Colonic mucosa (tissue), 4 donors: Measurements from ENCODE around the gene OLFML2B. TPM values are rescaled to one million over a fixed set of nuclear protein-coding genes. Genes with fewer than 3 reads are reported as not detected.
"Not testable (repeated sequence)": the region's sequence is repeated elsewhere in the genome, so short reads cannot be mapped to it uniquely, and the experiment has no call there.

Experiments
- DNase-seq: peaks from one replicate; pipeline ENCODE4 v3.0.0-alpha.2; 2020
- H3K27ac ChIP-seq: fragments of 200-600 bp; one replicate; pipeline ENCODE4 v1.8.0; 2021
- H3K27me3 ChIP-seq: fragments of 200-600 bp; one replicate; pipeline ENCODE4 v1.8.0; 2021
- H3K36me3 ChIP-seq: fragments of 200-600 bp; one replicate; pipeline ENCODE4 v1.8.0; 2021
- H3K4me1 ChIP-seq: fragments of 200-600 bp; one replicate; pipeline ENCODE4 v1.8.0; 2021; ENCODE audit warnings: mild to moderate bottlenecking
- H3K4me3 ChIP-seq: fragments of 200-600 bp; one replicate; pipeline ENCODE4 v1.8.0; 2021
- H3K9ac ChIP-seq, 2 donors: one replicate each; pipeline ENCODE4 v1.7.0; 2013; ENCODE audit warnings: control low read depth in 2 of 2, low read depth in 2 of 2, low read length in 2 of 2
- H3K9me3 ChIP-seq: fragments of 200-600 bp; one replicate; pipeline ENCODE4 v1.8.0; 2021
- CTCF ChIP-seq: fragments of 200-600 bp; IDR thresholded peaks from one replicate; pipeline ENCODE4 v1.8.0; 2022; ENCODE audit warnings: antibody characterized with exemption, mild to moderate bottlenecking
- intact Hi-C: fragments of 100-400 bp; cut with DNase I; formaldehyde crosslinking; loops from one replicate; pipeline ENCODE4 v1.14.1; 2022
- total RNA-seq, 2 donors: library from RNA; stranded (reverse); fragmentation: NEBNext Ultra II Directional in 1 of 2; extraction: Animal tissue kit (Norgen Biotek cat#: 25700) in 1 of 2; gene quantifications; one replicate each; pipeline ENCODE4 v1.2.1, GENCODE V29; 2021
- donor health status: healthy.
- donor health status: DM: no; HTN: no; CAD: no.
- donor health status: DM: no; HTN: no; CAD: no.

The OLFML2B gene
- total RNA-seq, 2 donors from 2014 or later, result 0.57 to 5.2 TPM

DNA sequence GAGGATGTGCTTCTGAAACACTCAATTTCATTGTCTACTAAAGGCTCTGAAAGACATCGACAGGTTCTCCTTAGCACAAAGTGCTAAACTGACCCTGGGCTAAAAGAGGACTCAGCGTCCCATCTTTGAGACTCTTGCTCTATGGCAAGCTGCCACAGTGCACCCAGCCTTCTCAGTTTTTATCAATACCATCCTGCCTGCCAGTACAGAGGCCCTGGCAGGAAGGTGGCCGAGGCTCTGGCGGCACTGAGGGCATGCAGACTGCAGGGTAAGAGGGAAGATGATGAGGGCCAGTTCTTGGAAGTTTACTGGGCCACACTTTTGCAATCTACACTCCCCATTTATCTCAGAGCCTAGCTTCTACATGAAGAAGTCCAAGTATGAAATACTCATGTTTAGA, 5.3 kb downstream of the OLFML2B start:
- Histone ChIP-seq H3K27ac (no peak overlapping the region), H3K9me3 (no peaks in the 10 kb centered on the region), H3K27me3 (no peaks in the 10 kb centered on the region), H3K4me3 (no peak overlapping the region), H3K4me1 (peaks cover 5% of the 10 kb centered on the region), H3K9ac (no peak overlapping the region), H3K36me3 (no peaks in the 10 kb centered on the region)
- intact Hi-C loops, result no loop called here
- no peak for TF ChIP-seq CTCF
- no peak for DNase-seq

DNA sequence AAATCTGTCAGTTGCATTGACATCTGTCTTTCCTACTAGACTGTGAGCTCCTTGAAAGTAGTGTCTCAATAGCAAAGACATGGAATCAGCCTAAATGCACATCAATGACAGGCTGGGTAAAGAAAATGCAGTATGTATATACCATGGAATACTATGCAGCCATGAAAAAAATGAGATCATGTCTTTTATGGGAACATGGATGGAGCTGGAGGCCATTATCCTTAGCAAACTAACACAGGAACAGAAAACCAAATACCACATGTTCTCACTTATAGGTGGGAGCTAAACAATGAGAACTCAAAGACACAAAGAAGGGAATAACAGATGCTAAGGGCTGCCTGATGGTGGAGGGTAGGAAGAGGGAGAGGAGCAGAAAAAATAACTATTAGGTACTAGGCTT, 5.9 kb downstream of the OLFML2B start:
- intact Hi-C loops, H3K36me3 ChIP-seq, H3K4me1 ChIP-seq, H3K9me3 ChIP-seq, H3K9ac ChIP-seq, H3K4me3 ChIP-seq, H3K27me3 ChIP-seq, H3K27ac ChIP-seq, DNase-seq: not testable (repeated sequence)

DNA sequence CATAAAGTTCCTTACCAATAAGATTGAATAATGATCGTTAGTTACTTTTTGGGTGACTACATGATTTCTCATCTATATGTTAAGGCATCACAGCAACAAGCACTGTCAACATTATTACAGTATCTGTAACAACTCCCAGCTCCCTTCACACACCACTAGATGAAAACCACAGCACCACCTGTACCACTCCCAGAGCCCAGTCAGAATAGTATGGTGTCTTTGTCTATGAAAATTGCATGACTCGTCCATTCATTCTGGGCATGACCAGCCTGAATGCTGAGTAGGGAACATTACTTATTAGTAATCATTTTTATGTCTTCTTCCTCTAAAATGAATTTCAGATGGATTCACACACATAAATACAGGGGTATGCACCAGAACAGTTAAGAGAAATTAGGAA, 7.0 kb downstream of the OLFML2B start:
- TF ChIP-seq CTCF, result no peak
- no peak for DNase-seq
- H3K4me3 ChIP-seq, result no peak overlapping the region
- H3K36me3 ChIP-seq, result no peaks in the 10 kb centered on the region
- H3K27me3 ChIP-seq, result no peaks in the 10 kb centered on the region
- H3K9me3 ChIP-seq, result no peaks in the 10 kb centered on the region
- no peaks in the 10 kb centered on the region for H3K4me1 ChIP-seq
- H3K27ac ChIP-seq, result no peak overlapping the region
- H3K9ac ChIP-seq, result no peak overlapping the region
- intact Hi-C loops, result no loop called here

- no peaks in the 10 kb centered on the region for H3K9me3 ChIP-seq
- no peaks in the 10 kb centered on the region for H3K4me1 ChIP-seq
- no peak overlapping the region for H3K27ac ChIP-seq
- intact Hi-C loops, result no loop called here
- TF ChIP-seq CTCF, result no peak
- no peak overlapping the region for H3K4me3 ChIP-seq
- no peak for DNase-seq
- H3K27me3 ChIP-seq, result no peaks in the 10 kb centered on the region
- no peaks in the 10 kb centered on the region for H3K36me3 ChIP-seq
- H3K9ac ChIP-seq, result no peak overlapping the region
Observed at GRCh38 chr1:162015196-162015595, 8.5 kb downstream of the OLFML2B start.

GRCh38 chr1:162014202-162014601, 9.5 kb downstream of the OLFML2B start:
- no peaks in the 10 kb centered on the region for H3K4me1 ChIP-seq
- no peaks in the 10 kb centered on the region for H3K27me3 ChIP-seq
- no peak overlapping the region for H3K4me3 ChIP-seq
- no peak overlapping the region for H3K27ac ChIP-seq
- H3K36me3 ChIP-seq, result no peaks in the 10 kb centered on the region
- intact Hi-C loops, result no loop called here
- TF ChIP-seq CTCF, result no peak
- DNase-seq, result no peak
- no peaks in the 10 kb centered on the region for H3K9me3 ChIP-seq
- no peak overlapping the region for H3K9ac ChIP-seq

GRCh38 chr1:162013289-162013688, 10.4 kb downstream of the OLFML2B start:
- Histone ChIP-seq H3K9me3 (no peaks in the 10 kb centered on the region), H3K4me1 (no peaks in the 10 kb centered on the region), H3K9ac (no peak overlapping the region), H3K4me3 (no peak overlapping the region), H3K27me3 (no peaks in the 10 kb centered on the region), H3K27ac (no peak overlapping the region), H3K36me3 (no peaks in the 10 kb centered on the region)
- no peak for TF ChIP-seq CTCF
- intact Hi-C loops, result no loop called here
- DNase-seq, result no peak
